Kidney epithelial cell (primary cell): Measurements from ENCODE around the gene ITPR1. TPM values are rescaled to one million over a fixed set of nuclear protein-coding genes. Genes with fewer than 3 reads are reported as not detected.

Experiments used
- DNase-seq: peaks from one replicate; pipeline ENCODE4 v3.0.0-alpha.2; 2010; ENCODE audit warnings: low read depth
- H3K27me3 ChIP-seq: 2 replicates; pipeline ENCODE4 v1.6.0; 2011; ENCODE audit warnings: low read length; ENCODE audit not compliant: control insufficient read depth, insufficient read depth
- H3K36me3 ChIP-seq: 2 replicates; pipeline ENCODE4 v1.5.1; 2011; ENCODE audit warnings: low read length; ENCODE audit not compliant: control insufficient read depth, insufficient read depth
- H3K4me3 ChIP-seq: 2 replicates; pipeline ENCODE4 v1.5.1; 2011; ENCODE audit warnings: low read depth, mild to moderate bottlenecking, control low read depth, low read length
- CTCF ChIP-seq: IDR thresholded peaks from 2 replicates; pipeline ENCODE4 v1.5.1; 2011; ENCODE audit warnings: mild to moderate bottlenecking, moderate library complexity, low read length, control low read depth, inconsistent platforms; ENCODE audit not compliant: insufficient read depth, poor library complexity, severe bottlenecking
- total RNA-seq: library from RNA; depleted of rRNA; stranded (reverse); fragments of >200 nt; gene quantifications from 2 replicates; pipeline ENCODE4 v1.2.3, GENCODE V29; 2015

The ITPR1 gene
- total RNA-seq, 1 donor from 2014 or later, result 8.9 TPM

- peak; percentile 50 for TF ChIP-seq CTCF
- DNase-seq, result no peak
- Histone ChIP-seq H3K27me3 (no peaks in the 10 kb centered on the region), H3K4me3 (no peak overlapping the region), H3K36me3 (no peaks in the 10 kb centered on the region)
Observed at GRCh38 chr3:4722103-4722502, 229.0 kb downstream of the ITPR1 start.

GRCh38 chr3:4724051-4724629 lies 231.0 kb downstream of the ITPR1 start:
- no peaks in the 10 kb centered on the region for H3K36me3 ChIP-seq
- no peak for TF ChIP-seq CTCF
- H3K4me3 ChIP-seq, result no peak overlapping the region
- H3K27me3 ChIP-seq, result no peaks in the 10 kb centered on the region
- DNase-seq, result no peak

- Histone ChIP-seq H3K27me3 (no peaks in the 10 kb centered on the region), H3K36me3 (no peaks in the 10 kb centered on the region), H3K4me3 (no peak overlapping the region)
- no peak for DNase-seq
- TF ChIP-seq CTCF, result no peak
Observed at GRCh38 chr3:4726549-4726948, 233.4 kb downstream of the ITPR1 start.

DNA sequence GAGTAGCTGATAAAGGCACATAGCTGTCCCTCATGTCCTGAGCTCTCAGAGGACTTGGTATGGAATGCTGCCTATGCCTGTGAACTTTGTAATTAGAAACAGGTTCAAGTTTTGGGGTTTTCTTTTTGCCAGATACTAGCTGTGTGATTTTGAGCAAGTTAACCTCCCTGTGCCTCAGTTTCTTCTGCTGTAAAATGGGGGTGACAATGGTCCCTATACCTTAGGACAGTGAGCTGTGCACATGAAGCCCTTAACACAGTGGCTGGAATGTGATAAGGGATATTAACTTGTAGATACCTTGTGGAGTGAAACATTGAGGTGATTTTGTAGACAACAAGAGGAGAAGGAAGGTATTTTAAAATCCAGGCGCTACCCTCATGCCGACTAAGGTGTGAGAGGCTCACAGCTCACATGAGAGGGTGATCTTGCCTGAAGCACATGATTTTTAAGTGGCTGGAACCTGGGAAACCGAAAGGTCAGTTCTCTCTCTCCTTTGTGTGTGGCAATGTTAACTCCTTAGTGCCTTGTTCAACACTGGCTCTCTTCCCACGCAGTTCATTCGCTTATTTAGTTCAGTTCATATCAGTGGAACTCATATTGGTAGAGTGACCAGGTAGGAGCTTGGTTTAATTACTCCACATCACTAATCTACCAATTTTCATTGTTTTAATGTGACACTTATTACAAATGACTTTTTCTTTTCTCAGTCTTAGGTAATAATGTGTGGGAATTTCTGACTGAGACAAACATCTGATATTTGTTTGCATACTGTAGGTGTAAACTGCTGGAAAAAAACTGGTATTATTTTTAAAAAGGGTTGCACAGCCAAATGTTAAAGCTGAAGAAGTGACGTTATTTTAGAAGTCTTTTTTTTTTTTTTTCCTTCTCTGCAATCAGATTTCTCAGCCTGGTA lies 236.2 kb downstream of the ITPR1 start:
- DNase-seq, result no peak
- TF ChIP-seq CTCF, result no peak

GRCh38 chr3:4730719-4731118 lies 237.6 kb downstream of the ITPR1 start:
- Histone ChIP-seq H3K36me3 (no peaks in the 10 kb centered on the region), H3K4me3 (no peak overlapping the region), H3K27me3 (no peaks in the 10 kb centered on the region)
- no peak for DNase-seq
- TF ChIP-seq CTCF, result no peak

More for the DNA sequence above, 236.2 kb downstream of the ITPR1 start:
- H3K4me3 ChIP-seq, result no peak overlapping the region
- H3K27me3 ChIP-seq, result no peaks in the 10 kb centered on the region
- no peaks in the 10 kb centered on the region for H3K36me3 ChIP-seq
